WTC11 (cell line): ENCODE measurements around the gene GLRX2. TPM values are rescaled to one million over a fixed set of nuclear protein-coding genes. Genes with fewer than 3 reads are reported as not detected.

ENCODE experiments used
- ATAC-seq: fragments of 200-7000 bp; cut with Tn5 transposase; 2 replicates; pipeline ENCODE4 v1.10.0; 2021; ENCODE audit warnings: mild to moderate bottlenecking, moderate library complexity
- CTCF ChIA-PET: fragments of 300-600 bp; sonication (Branson Sonifier 250); formaldehyde crosslinking; loops from one replicate; lab custom pipeline; 2021; ENCODE audit warnings: antibody characterized with exemption; lab: Charles Lee
- POLR2A ChIA-PET: fragments of 350-600 bp; sonication (Branson Sonifier 250); formaldehyde crosslinking; loops from one replicate; lab custom pipeline; 2021; ENCODE audit warnings: antibody characterized with exemption; lab: Charles Lee
- DNase-seq: peaks from one replicate; pipeline ENCODE4 v3.0.0; 2021; ENCODE audit warnings: low spot score
- H3K27ac Mint-ChIP-seq: 2 replicates; pipeline ENCODE4 v1.8.0; 2021; ENCODE audit warnings: mixed read lengths
- H3K27me3 Mint-ChIP-seq: 2 replicates; pipeline ENCODE4 v1.8.0; 2021; ENCODE audit warnings: low read depth, mild to moderate bottlenecking, moderate library complexity, mixed read lengths
- H3K36me3 Mint-ChIP-seq: 2 replicates; pipeline ENCODE4 v1.8.0; 2021; ENCODE audit warnings: mixed read lengths
- H3K4me1 Mint-ChIP-seq: 2 replicates; pipeline ENCODE4 v1.8.0; 2022; ENCODE audit warnings: mixed read lengths
- H3K4me3 Mint-ChIP-seq: 2 replicates; pipeline ENCODE4 v1.8.0; 2021; ENCODE audit warnings: mild to moderate bottlenecking, moderate library complexity, mixed read lengths
- H3K9me3 Mint-ChIP-seq: 2 replicates; pipeline ENCODE4 v1.8.0; 2021; ENCODE audit warnings: mixed read lengths
- ARID4B ChIP-seq: sonication (generic); formaldehyde crosslinking; IDR thresholded peaks from 2 replicates; pipeline ENCODE4 v1.8.0; 2023; ENCODE audit warnings: missing genetic modification reagents, mild to moderate bottlenecking, borderline replicate concordance
- ATF1 ChIP-seq: sonication (generic); formaldehyde crosslinking; IDR thresholded peaks from 2 replicates; pipeline ENCODE4 v1.8.1; 2023; ENCODE audit warnings: mild to moderate bottlenecking, moderate library complexity, missing genetic modification reagents
- E2F1 ChIP-seq: sonication (generic); formaldehyde crosslinking; IDR thresholded peaks from 2 replicates; pipeline ENCODE4 v1.8.0; 2022; ENCODE audit warnings: mild to moderate bottlenecking, missing genetic modification reagents
- ELF4 ChIP-seq: sonication (generic); formaldehyde crosslinking; IDR thresholded peaks from 2 replicates; pipeline ENCODE4 v1.8.1; 2022; ENCODE audit warnings: low read depth, mild to moderate bottlenecking, moderate library complexity, missing genetic modification reagents
- HMGA2 ChIP-seq: fragments of 250-450 bp; sonication (Bioruptor Pico); IDR thresholded peaks from 2 replicates; pipeline ENCODE4 v1.4.0; 2021; ENCODE audit warnings: mild to moderate bottlenecking, moderate library complexity
- NFE2L1 ChIP-seq: sonication (generic); formaldehyde crosslinking; IDR thresholded peaks from 2 replicates; pipeline ENCODE4 v1.8.1; 2023; ENCODE audit warnings: missing genetic modification reagents
- OVOL2 ChIP-seq: fragments of 250-450 bp; sonication (Bioruptor Pico); IDR thresholded peaks from 2 replicates; pipeline ENCODE4 v1.9.0; 2021; ENCODE audit warnings: mild to moderate bottlenecking, borderline replicate concordance
- RORB ChIP-seq: fragments of 250-450 bp; sonication (Bioruptor Pico); IDR thresholded peaks from 2 replicates; pipeline ENCODE4 v1.9.0; 2021; ENCODE audit warnings: mild to moderate bottlenecking
- TCF7 ChIP-seq: sonication (generic); formaldehyde crosslinking; IDR thresholded peaks from 2 replicates; pipeline ENCODE4 v1.8.0; 2022; ENCODE audit warnings: mild to moderate bottlenecking, low read depth, missing genetic modification reagents, moderate library complexity
- ZNF121 ChIP-seq: sonication (generic); formaldehyde crosslinking; IDR thresholded peaks from 2 replicates; pipeline ENCODE4 v1.8.0; 2023; ENCODE audit warnings: missing genetic modification reagents
- ZNF396 ChIP-seq: fragments of 250-450 bp; sonication (Bioruptor Pico); IDR thresholded peaks from 2 replicates; pipeline ENCODE4 v1.8.0; 2021; ENCODE audit warnings: mild to moderate bottlenecking, moderate library complexity, borderline replicate concordance
- ZNF425 ChIP-seq: fragments of 250-450 bp; sonication (Bioruptor Pico); conservative IDR thresholded peaks from 2 replicates; pipeline ENCODE4 v1.9.0; 2021; ENCODE audit warnings: mild to moderate bottlenecking
- ZNF671 ChIP-seq: fragments of 250-450 bp; sonication (Bioruptor Pico); IDR thresholded peaks from 2 replicates; pipeline ENCODE4 v1.8.0; 2021; ENCODE audit warnings: mild to moderate bottlenecking
- total RNA-seq: library from RNA; stranded (reverse); gene quantifications from 3 replicates; pipeline ENCODE4 v1.2.3, GENCODE V29; 2021
- TF ChIP-seq, protein P1 (sequence below): sonication (generic); formaldehyde crosslinking; conservative IDR thresholded peaks from 2 replicates; pipeline ENCODE4 v1.8.1; 2023; ENCODE audit warnings: mild to moderate bottlenecking, low read depth, missing genetic modification reagents, moderate library complexity

Gene GLRX2
- total RNA-seq, 1 experiment from 2014 or later, result 8.4 TPM

DNA sequence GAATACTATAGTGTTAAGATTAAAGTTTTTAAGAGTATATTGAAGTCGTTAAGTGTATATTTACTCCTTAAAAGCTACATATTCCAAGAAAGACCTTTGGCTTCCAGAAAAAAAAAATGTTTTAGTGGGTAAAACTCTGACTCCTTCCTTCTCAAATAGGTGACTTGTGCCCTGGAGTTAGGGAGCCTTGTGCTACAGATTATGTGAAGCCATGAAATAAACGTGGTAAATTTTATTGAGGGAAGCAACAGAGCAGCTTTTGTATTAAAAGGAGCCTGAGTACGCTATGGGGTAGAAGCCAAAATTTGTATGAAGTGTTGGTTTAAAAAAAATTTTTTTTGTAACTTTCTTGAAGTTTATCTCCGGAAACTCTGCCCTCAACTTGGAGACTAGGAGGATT lies 44.8 kb downstream of the GLRX2 start:
- peaks cover 5% of the 10 kb centered on the region; the same call in 1 of the 2 replicates for H3K36me3 Mint-ChIP-seq
- no peak for DNase-seq
- no peaks in the 10 kb centered on the region for H3K27me3 Mint-ChIP-seq
- H3K27ac Mint-ChIP-seq, result peak overlapping the region; percentile 86
- no peak for ATAC-seq
- TF ChIP-seq ZNF396 (CRISPR knock-in tag), result no peak
- TF ChIP-seq, protein P1, sequence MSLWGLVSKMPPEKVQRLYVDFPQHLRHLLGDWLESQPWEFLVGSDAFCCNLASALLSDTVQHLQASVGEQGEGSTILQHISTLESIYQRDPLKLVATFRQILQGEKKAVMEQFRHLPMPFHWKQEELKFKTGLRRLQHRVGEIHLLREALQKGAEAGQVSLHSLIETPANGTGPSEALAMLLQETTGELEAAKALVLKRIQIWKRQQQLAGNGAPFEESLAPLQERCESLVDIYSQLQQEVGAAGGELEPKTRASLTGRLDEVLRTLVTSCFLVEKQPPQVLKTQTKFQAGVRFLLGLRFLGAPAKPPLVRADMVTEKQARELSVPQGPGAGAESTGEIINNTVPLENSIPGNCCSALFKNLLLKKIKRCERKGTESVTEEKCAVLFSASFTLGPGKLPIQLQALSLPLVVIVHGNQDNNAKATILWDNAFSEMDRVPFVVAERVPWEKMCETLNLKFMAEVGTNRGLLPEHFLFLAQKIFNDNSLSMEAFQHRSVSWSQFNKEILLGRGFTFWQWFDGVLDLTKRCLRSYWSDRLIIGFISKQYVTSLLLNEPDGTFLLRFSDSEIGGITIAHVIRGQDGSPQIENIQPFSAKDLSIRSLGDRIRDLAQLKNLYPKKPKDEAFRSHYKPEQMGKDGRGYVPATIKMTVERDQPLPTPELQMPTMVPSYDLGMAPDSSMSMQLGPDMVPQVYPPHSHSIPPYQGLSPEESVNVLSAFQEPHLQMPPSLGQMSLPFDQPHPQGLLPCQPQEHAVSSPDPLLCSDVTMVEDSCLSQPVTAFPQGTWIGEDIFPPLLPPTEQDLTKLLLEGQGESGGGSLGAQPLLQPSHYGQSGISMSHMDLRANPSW (CRISPR knock-in tag), result no peak
- no peak for TF ChIP-seq E2F1 (CRISPR knock-in tag)
- no peak for TF ChIP-seq ARID4B (CRISPR knock-in tag)
- no peak for TF ChIP-seq TCF7 (CRISPR knock-in tag)
- no peak for TF ChIP-seq ATF1 (CRISPR knock-in tag)
- TF ChIP-seq ZNF121 (CRISPR knock-in tag), result no peak
- TF ChIP-seq ZNF671 (CRISPR knock-in tag), result no peak
- no peak for TF ChIP-seq ELF4
- TF ChIP-seq OVOL2 (CRISPR knock-in tag), result no peak
- TF ChIP-seq ZNF425 (CRISPR knock-in tag), result no peak
- TF ChIP-seq HMGA2, result no peak
- TF ChIP-seq RORB (CRISPR knock-in tag), result no peak
- peaks cover 37% of the 10 kb centered on the region for H3K4me1 Mint-ChIP-seq
- H3K4me3 Mint-ChIP-seq, result peak overlapping the region; percentile 100
- POLR2A ChIA-PET, result interaction anchor here (0.6 kb wide), 1 partner anchor 117 kb away, joined by 6 read pairs; no protein-coding TSS in a partner anchor
- CTCF ChIA-PET, result no interaction called here
- H3K9me3 Mint-ChIP-seq, result 0 out of 2 replicates have a peak, but pooled peaks cover 3% of the 10 kb centered on the region

- DNase-seq, result no peak
- peak overlapping the region; percentile 100 for H3K4me3 Mint-ChIP-seq
- H3K4me1 Mint-ChIP-seq, result peaks cover 37% of the 10 kb centered on the region
- POLR2A ChIA-PET, result no interaction called here
- peaks cover 5% of the 10 kb centered on the region; the same call in 1 of the 2 replicates for H3K36me3 Mint-ChIP-seq
- 0 out of 2 replicates have a peak, but pooled peaks cover 3% of the 10 kb centered on the region for H3K9me3 Mint-ChIP-seq
- ATAC-seq, result no peak
- H3K27me3 Mint-ChIP-seq, result no peaks in the 10 kb centered on the region
- TF ChIP-seq ARID4B (CRISPR knock-in tag) (no peak), NFE2L1 (CRISPR knock-in tag) (0 out of 2 replicates have a peak, but pooled peaks have one; percentile 10)
- CTCF ChIA-PET, result no interaction called here
- peak overlapping the region; percentile 100 for H3K27ac Mint-ChIP-seq
Measured at GRCh38 chr1:193060115-193060403, 45.2 kb downstream of the GLRX2 start.
